Measurements from ENCODE around the gene FOLH1. TPM values are rescaled to one million over a fixed set of nuclear protein-coding genes. Genes with fewer than 3 reads are reported as not detected.
"Not testable (repeated sequence)": the region's sequence is repeated elsewhere in the genome, so short reads cannot be mapped to it uniquely, and the experiment has no call there.

FOLH1 gene
- total and polyA plus RNA-seq, 2 of the 13 experiments (the other 11 are each of a cell fraction or from before 2014, with no cell fraction given) = not detected

GRCh38 chr11:49184756-49185155, 23.6 kb downstream of the FOLH1 start:
- H3K9me3 ChIP-seq (ENCODE audit: low read length); H3K9ac ChIP-seq (ENCODE audit: insufficient read depth, low read depth, low read length); POLR2A ChIA-PET; H3K4me1 ChIP-seq (ENCODE audit: insufficient read depth, low read length); H3K27ac ChIP-seq (ENCODE audit: extremely low read length, insufficient read depth, low read length); FAIRE-seq; H4K20me1 ChIP-seq (ENCODE audit: insufficient read depth, low read length); H3K27me3 ChIP-seq (ENCODE audit: control insufficient read depth in 1 of 2, insufficient read depth in 2 of 2, low read length in 2 of 2); in situ Hi-C loops (cut with HindIII; ENCODE audit: extremely low pct_ligation_motif_present, low pct_unique_long_range_greater_than_20kb); CTCF ChIA-PET (ENCODE audit: low intra/inter-chr PET ratio, low total read pairs); H3K4me3 ChIP-seq (replicated peaks in 1 of 3; ENCODE audit: insufficient read depth in 1 of 3, low read depth in 2 of 3, low read length in 3 of 3); H3K36me3 ChIP-seq (replicated peaks in 1 of 2; ENCODE audit: control insufficient read depth in 1 of 2, insufficient read depth in 2 of 2, low read length in 2 of 2); ATAC-seq; H2AFZ ChIP-seq (ENCODE audit: low read length); H3K4me2 ChIP-seq (ENCODE audit: low read depth, low read length); BruUV-seq (replicated peaks); DNase-seq (ENCODE audit: low spot score); intact Hi-C loops (cut with micrococcal nuclease; ENCODE audit: unreplicated experiment); H3K79me2 ChIP-seq (ENCODE audit: insufficient read depth, low read length): not testable (repeated sequence)

GRCh38 chr11:49177936-49178335, 30.5 kb downstream of the FOLH1 start:
- ATAC-seq; FAIRE-seq; H3K9me3 ChIP-seq (ENCODE audit: low read length); intact Hi-C loops (cut with micrococcal nuclease; ENCODE audit: unreplicated experiment); H3K36me3 ChIP-seq (replicated peaks in 1 of 2; ENCODE audit: control insufficient read depth in 1 of 2, insufficient read depth in 2 of 2, low read length in 2 of 2); H3K79me2 ChIP-seq (ENCODE audit: insufficient read depth, low read length); CTCF ChIA-PET (ENCODE audit: low intra/inter-chr PET ratio, low total read pairs); POLR2A ChIA-PET; H3K9ac ChIP-seq (ENCODE audit: insufficient read depth, low read depth, low read length); in situ Hi-C loops (cut with HindIII; ENCODE audit: extremely low pct_ligation_motif_present, low pct_unique_long_range_greater_than_20kb); BruUV-seq (replicated peaks); H3K4me1 ChIP-seq (ENCODE audit: insufficient read depth, low read length); DNase-seq (ENCODE audit: low spot score); H3K4me3 ChIP-seq (replicated peaks in 1 of 3; ENCODE audit: insufficient read depth in 1 of 3, low read depth in 2 of 3, low read length in 3 of 3); H3K27ac ChIP-seq (ENCODE audit: extremely low read length, insufficient read depth, low read length); H4K20me1 ChIP-seq (ENCODE audit: insufficient read depth, low read length); H2AFZ ChIP-seq (ENCODE audit: low read length); H3K27me3 ChIP-seq (ENCODE audit: control insufficient read depth in 1 of 2, insufficient read depth in 2 of 2, low read length in 2 of 2); H3K4me2 ChIP-seq (ENCODE audit: low read depth, low read length): not testable (repeated sequence)
- WGBS (ENCODE audit: low lambda C conversion rate) = 7% methylated on average over 3 of the region's 3 CpGs

- FAIRE-seq; H4K20me1 ChIP-seq (ENCODE audit: insufficient read depth, low read length); H3K9ac ChIP-seq (ENCODE audit: insufficient read depth, low read depth, low read length); H3K79me2 ChIP-seq (ENCODE audit: insufficient read depth, low read length); H3K27ac ChIP-seq (ENCODE audit: extremely low read length, insufficient read depth, low read length); CTCF ChIA-PET (ENCODE audit: low intra/inter-chr PET ratio, low total read pairs); BruUV-seq (replicated peaks); H3K4me2 ChIP-seq (ENCODE audit: low read depth, low read length); H3K36me3 ChIP-seq (replicated peaks in 1 of 2; ENCODE audit: control insufficient read depth in 1 of 2, insufficient read depth in 2 of 2, low read length in 2 of 2); H3K4me1 ChIP-seq (ENCODE audit: insufficient read depth, low read length); POLR2A ChIA-PET; in situ Hi-C loops (cut with HindIII; ENCODE audit: extremely low pct_ligation_motif_present, low pct_unique_long_range_greater_than_20kb); ATAC-seq; H3K27me3 ChIP-seq (ENCODE audit: control insufficient read depth in 1 of 2, insufficient read depth in 2 of 2, low read length in 2 of 2); H3K9me3 ChIP-seq (ENCODE audit: low read length); DNase-seq (ENCODE audit: low spot score); H3K4me3 ChIP-seq (replicated peaks in 1 of 3; ENCODE audit: insufficient read depth in 1 of 3, low read depth in 2 of 3, low read length in 3 of 3); intact Hi-C loops (cut with micrococcal nuclease; ENCODE audit: unreplicated experiment); H2AFZ ChIP-seq (ENCODE audit: low read length): not testable (repeated sequence)
These were observed 33.0 kb downstream of the FOLH1 start for GRCh38 chr11:49175378-49175777.

- H3K27ac ChIP-seq (ENCODE audit: extremely low read length, insufficient read depth, low read length); H4K20me1 ChIP-seq (ENCODE audit: insufficient read depth, low read length); ATAC-seq; H3K36me3 ChIP-seq (replicated peaks in 1 of 2; ENCODE audit: control insufficient read depth in 1 of 2, insufficient read depth in 2 of 2, low read length in 2 of 2); H3K9me3 ChIP-seq (ENCODE audit: low read length); intact Hi-C loops (cut with micrococcal nuclease; ENCODE audit: unreplicated experiment); in situ Hi-C loops (cut with HindIII; ENCODE audit: extremely low pct_ligation_motif_present, low pct_unique_long_range_greater_than_20kb); H3K79me2 ChIP-seq (ENCODE audit: insufficient read depth, low read length); FAIRE-seq; CTCF ChIA-PET (ENCODE audit: low intra/inter-chr PET ratio, low total read pairs); H3K4me1 ChIP-seq (ENCODE audit: insufficient read depth, low read length); DNase-seq (ENCODE audit: low spot score); H3K9ac ChIP-seq (ENCODE audit: insufficient read depth, low read depth, low read length); BruUV-seq (replicated peaks); H3K27me3 ChIP-seq (ENCODE audit: control insufficient read depth in 1 of 2, insufficient read depth in 2 of 2, low read length in 2 of 2); POLR2A ChIA-PET; H3K4me3 ChIP-seq (replicated peaks in 1 of 3; ENCODE audit: insufficient read depth in 1 of 3, low read depth in 2 of 3, low read length in 3 of 3); H2AFZ ChIP-seq (ENCODE audit: low read length); H3K4me2 ChIP-seq (ENCODE audit: low read depth, low read length): not testable (repeated sequence)
- under 1% methylated on average over 3 of the region's 3 CpGs for WGBS (ENCODE audit: low lambda C conversion rate)
These were observed 33.6 kb downstream of the FOLH1 start for GRCh38 chr11:49174691-49175366.
